PC-9 (cell line): ENCODE results near the gene SPRTN. TPM values are rescaled to one million over a fixed set of nuclear protein-coding genes. Genes with fewer than 3 reads are reported as not detected.

Experiments used
- BruUV-seq: library from RNA; stranded (reverse); fragments of 400-500 nt; replicated peaks from 2 replicates; lab custom pipeline; 2021; lab: Mats Ljungman, UMichigan
- CTCF ChIA-PET: fragments of 300-600 bp; sonication (Branson Sonifier 250); formaldehyde crosslinking; loops from one replicate; lab custom pipeline; 2022; ENCODE audit warnings: antibody characterized with exemption; lab: Charles Lee
- POLR2A ChIA-PET: fragments of 300-600 bp; sonication (Branson Sonifier 250); formaldehyde crosslinking; loops from one replicate; lab custom pipeline; 2022; ENCODE audit warnings: antibody characterized with exemption; ENCODE audit not compliant: unreplicated experiment; lab: Charles Lee
- DNase-seq, 2 experiments: peaks; one replicate each; pipeline versions ENCODE4 v3.0.0 to v3.0.0-alpha.2; 2015 to 2022; ENCODE audit warnings: mixed read lengths in 1 of 2
- H2AFZ ChIP-seq: fragments of 200-600 bp; sonication (generic); 2 replicates; pipeline ENCODE4 v1.8.1; 2017; ENCODE audit warnings: antibody characterized with exemption
- H3F3A ChIP-seq: fragments of 200-600 bp; sonication (generic); 2 replicates; pipeline ENCODE4 v1.8.1; 2017; ENCODE audit warnings: antibody characterized with exemption, mild to moderate bottlenecking, low read depth; ENCODE audit not compliant: insufficient read depth
- H3K27ac ChIP-seq: fragments of 200-600 bp; sonication (generic); 2 replicates; pipeline ENCODE4 v1.6.1; 2016; ENCODE audit warnings: mixed run types
- H3K27me3 ChIP-seq: fragments of 200-600 bp; sonication (generic); 2 replicates; pipeline ENCODE4 v1.6.1; 2016; ENCODE audit warnings: low read depth, mixed run types; ENCODE audit not compliant: insufficient read depth
- H3K36me3 ChIP-seq: fragments of 200-600 bp; sonication (generic); 2 replicates; pipeline ENCODE4 v1.6.1; 2016; ENCODE audit warnings: low read depth, mixed run types
- H3K4me1 ChIP-seq: fragments of 200-600 bp; sonication (generic); replicated peaks from 2 replicates; pipeline ENCODE4 v1.6.1; 2016; ENCODE audit warnings: mixed run types; ENCODE audit not compliant: insufficient read depth
- H3K4me2 ChIP-seq: fragments of 200-600 bp; sonication (generic); 2 replicates; pipeline ENCODE4 v1.6.1; 2017; ENCODE audit warnings: mixed run types
- H3K4me3 ChIP-seq: fragments of 200-600 bp; sonication (generic); 2 replicates; pipeline ENCODE4 v1.6.1; 2016; ENCODE audit warnings: mixed run types
- H3K79me2 ChIP-seq: fragments of 200-600 bp; sonication (generic); 2 replicates; pipeline ENCODE4 v1.6.1; 2017; ENCODE audit warnings: low read depth, mixed run types
- H3K9me2 ChIP-seq: fragments of 200-600 bp; sonication (generic); 2 replicates; pipeline ENCODE4 v1.8.1; 2017; ENCODE audit warnings: mild to moderate bottlenecking; ENCODE audit not compliant: insufficient read depth
- H3K9me3 ChIP-seq: fragments of 200-600 bp; sonication (generic); 2 replicates; pipeline ENCODE4 v1.8.1; 2016; ENCODE audit warnings: low read depth; ENCODE audit not compliant: insufficient read depth
- H4K20me1 ChIP-seq: fragments of 200-600 bp; sonication (generic); 2 replicates; pipeline ENCODE4 v1.8.1; 2017; ENCODE audit not compliant: insufficient read depth
- EZH2 ChIP-seq: fragments of 200-600 bp; sonication (generic); IDR thresholded peaks from 2 replicates; pipeline ENCODE4 v1.8.0; 2017; ENCODE audit warnings: antibody characterized with exemption, low read depth
- intact Hi-C: fragments of 100-400 bp; cut with micrococcal nuclease; formaldehyde crosslinking; loops from one replicate; pipeline ENCODE4 v1.10.0; 2022; ENCODE audit not compliant: unreplicated experiment
- total RNA-seq: library from RNA; stranded (reverse); gene quantifications from 2 replicates; pipeline ENCODE4 v1.2.3, GENCODE V29; 2021
- TF ChIP-seq, protein P1 (sequence below): fragments of 200-600 bp; sonication (generic); conservative IDR thresholded peaks from 2 replicates; pipeline ENCODE4 v1.6.1; 2017; ENCODE audit warnings: mixed run types, antibody characterized with exemption, mild to moderate bottlenecking, moderate library complexity

The SPRTN gene
- total RNA-seq, 1 experiment from 2014 or later, result 14.6 TPM

DNA sequence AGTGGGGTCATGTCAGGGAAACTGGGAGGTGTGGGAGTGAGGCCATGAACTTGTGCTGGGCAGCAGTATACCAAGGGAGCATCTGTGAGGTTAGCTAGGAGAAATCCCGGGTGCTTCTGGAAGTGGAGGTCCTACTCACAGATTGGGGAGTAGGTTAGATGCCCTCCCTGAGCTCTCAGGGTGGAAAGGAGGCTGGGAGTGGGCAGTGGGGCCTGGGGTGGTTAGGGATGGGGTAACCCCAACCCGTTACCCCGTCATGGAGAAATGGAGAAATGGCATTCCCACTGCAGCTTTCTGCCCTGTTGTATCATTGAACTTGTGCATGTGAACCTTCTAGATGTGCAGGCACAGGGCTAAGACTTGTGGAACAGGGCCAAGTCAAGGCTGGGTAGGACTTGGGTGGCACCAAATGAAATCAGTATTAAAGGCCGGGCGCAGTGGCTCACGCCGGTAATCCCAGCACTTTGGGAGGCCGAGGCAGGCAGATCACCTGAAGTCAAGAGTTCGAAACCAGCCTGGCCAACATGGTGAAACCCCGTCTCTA is 27.6 kb upstream of the SPRTN start:
- BruUV-seq, result no TSS peak
- Histone ChIP-seq H4K20me1 (no peaks in the 10 kb centered on the region), H3K4me3 (no peak overlapping the region), H3K79me2 (no peaks in the 10 kb centered on the region), H3K27me3 (no peaks in the 10 kb centered on the region), H3F3A (no peaks in the 10 kb centered on the region), H3K36me3 (no peaks in the 10 kb centered on the region), H3K4me2 (no peak overlapping the region), H3K9me3 (no peaks in the 10 kb centered on the region), H3K9me2 (no peaks in the 10 kb centered on the region; the same call in 1 of the 2 replicates), H3K27ac (no peak overlapping the region), H2AFZ (no peak overlapping the region), H3K4me1 (no peaks in the 10 kb centered on the region)
- CTCF ChIA-PET, result no interaction called here
- no peak for DNase-seq
- POLR2A ChIA-PET, result no interaction called here
- intact Hi-C loops, result no loop called here
- TF ChIP-seq, protein P1, sequence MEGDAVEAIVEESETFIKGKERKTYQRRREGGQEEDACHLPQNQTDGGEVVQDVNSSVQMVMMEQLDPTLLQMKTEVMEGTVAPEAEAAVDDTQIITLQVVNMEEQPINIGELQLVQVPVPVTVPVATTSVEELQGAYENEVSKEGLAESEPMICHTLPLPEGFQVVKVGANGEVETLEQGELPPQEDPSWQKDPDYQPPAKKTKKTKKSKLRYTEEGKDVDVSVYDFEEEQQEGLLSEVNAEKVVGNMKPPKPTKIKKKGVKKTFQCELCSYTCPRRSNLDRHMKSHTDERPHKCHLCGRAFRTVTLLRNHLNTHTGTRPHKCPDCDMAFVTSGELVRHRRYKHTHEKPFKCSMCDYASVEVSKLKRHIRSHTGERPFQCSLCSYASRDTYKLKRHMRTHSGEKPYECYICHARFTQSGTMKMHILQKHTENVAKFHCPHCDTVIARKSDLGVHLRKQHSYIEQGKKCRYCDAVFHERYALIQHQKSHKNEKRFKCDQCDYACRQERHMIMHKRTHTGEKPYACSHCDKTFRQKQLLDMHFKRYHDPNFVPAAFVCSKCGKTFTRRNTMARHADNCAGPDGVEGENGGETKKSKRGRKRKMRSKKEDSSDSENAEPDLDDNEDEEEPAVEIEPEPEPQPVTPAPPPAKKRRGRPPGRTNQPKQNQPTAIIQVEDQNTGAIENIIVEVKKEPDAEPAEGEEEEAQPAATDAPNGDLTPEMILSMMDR, result no peak
- TF ChIP-seq EZH2, result no peak

GRCh38 chr1:231311720-231312431 is 26.2 kb upstream of the SPRTN start:
- no TSS peak for BruUV-seq
- no peaks in the 10 kb centered on the region for H3K36me3 ChIP-seq
- no peaks in the 10 kb centered on the region for H4K20me1 ChIP-seq
- no peak overlapping the region for H3K4me3 ChIP-seq
- no peak overlapping the region for H2AFZ ChIP-seq
- no peaks in the 10 kb centered on the region for H3K27me3 ChIP-seq
- H3K9me2 ChIP-seq, result no peaks in the 10 kb centered on the region
- TF ChIP-seq, protein P1, result no peak
- TF ChIP-seq EZH2, result no peak
- H3F3A ChIP-seq, result no peaks in the 10 kb centered on the region
- CTCF ChIA-PET, result interaction anchor here (0.6 kb wide), 1 partner anchor 501 kb away, joined by 3 read pairs; no protein-coding TSS in a partner anchor
- H3K4me2 ChIP-seq, result no peak overlapping the region
- intact Hi-C loops, result no loop called here
- POLR2A ChIA-PET, result no interaction called here
- no peaks in the 10 kb centered on the region for H3K9me3 ChIP-seq
- no peak overlapping the region for H3K27ac ChIP-seq
- no peak for DNase-seq
- H3K79me2 ChIP-seq, result no peaks in the 10 kb centered on the region
- no peaks in the 10 kb centered on the region for H3K4me1 ChIP-seq

- DNase-seq, result no peak
- no peaks in the 10 kb centered on the region for H3K9me2 ChIP-seq
- H3K79me2 ChIP-seq, result no peaks in the 10 kb centered on the region
- no peaks in the 10 kb centered on the region for H3K9me3 ChIP-seq
- H4K20me1 ChIP-seq, result no peaks in the 10 kb centered on the region
- no peak overlapping the region for H3K4me2 ChIP-seq
- no peak overlapping the region for H3K4me3 ChIP-seq
- H3K4me1 ChIP-seq, result no peaks in the 10 kb centered on the region
- H3K27me3 ChIP-seq, result no peaks in the 10 kb centered on the region
- H2AFZ ChIP-seq, result no peak overlapping the region
- H3K36me3 ChIP-seq, result no peaks in the 10 kb centered on the region
- H3F3A ChIP-seq, result no peaks in the 10 kb centered on the region
- no peak overlapping the region for H3K27ac ChIP-seq
- no TSS peak for BruUV-seq
- intact Hi-C loops, result no loop called here
- TF ChIP-seq, protein P1, result no peak
- TF ChIP-seq EZH2, result no peak
- POLR2A ChIA-PET, result no interaction called here
- CTCF ChIA-PET, result interaction anchor here (0.6 kb wide), 1 partner anchor 501 kb away, joined by 3 read pairs; no protein-coding TSS in a partner anchor
Measured at GRCh38 chr1:231312432-231312788, 25.7 kb upstream of the SPRTN start.
